Right forelimb (tissue), 1 donor: ENCODE results near the gene DNAJC5.

Experiments
- DNase-seq: peaks from one replicate; pipeline ENCODE4 v3.0.0-alpha.2; 2018

The DNAJC5 gene

DNA sequence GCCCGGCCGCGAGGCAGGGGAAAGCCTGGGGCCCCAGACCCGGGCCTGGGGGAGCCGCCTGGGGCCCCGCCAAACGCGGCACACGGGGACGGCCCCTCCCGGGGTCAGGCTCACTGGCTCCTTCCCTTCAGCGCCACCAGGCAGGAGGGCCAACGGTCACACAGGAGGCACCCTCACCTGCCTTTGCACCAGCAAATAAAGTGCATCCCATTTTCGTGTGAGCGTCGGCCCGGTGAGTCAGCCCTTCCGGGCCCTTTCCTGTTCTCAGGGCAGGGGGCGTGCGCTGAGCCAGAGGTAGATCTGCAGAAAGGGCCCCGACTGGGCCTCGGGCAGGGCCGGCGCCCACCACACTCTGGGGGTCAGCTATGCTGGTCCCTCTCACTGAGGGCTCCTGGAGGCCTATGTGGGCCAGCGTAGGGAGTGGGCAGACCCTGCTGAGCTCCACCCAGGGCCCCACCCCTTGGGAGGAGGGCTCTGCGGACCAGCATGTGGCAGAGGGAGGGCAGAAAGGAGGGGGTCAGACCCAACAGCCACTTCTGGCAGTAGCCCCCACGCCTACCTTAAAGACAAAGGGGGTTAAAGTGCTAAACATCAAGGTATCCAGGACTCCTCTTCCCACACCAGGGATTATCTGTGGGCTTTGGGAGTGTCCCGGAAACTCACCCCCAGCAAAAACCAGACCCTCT is 62.2 kb downstream of the DNAJC5 start:
- no peak for DNase-seq

DNA sequence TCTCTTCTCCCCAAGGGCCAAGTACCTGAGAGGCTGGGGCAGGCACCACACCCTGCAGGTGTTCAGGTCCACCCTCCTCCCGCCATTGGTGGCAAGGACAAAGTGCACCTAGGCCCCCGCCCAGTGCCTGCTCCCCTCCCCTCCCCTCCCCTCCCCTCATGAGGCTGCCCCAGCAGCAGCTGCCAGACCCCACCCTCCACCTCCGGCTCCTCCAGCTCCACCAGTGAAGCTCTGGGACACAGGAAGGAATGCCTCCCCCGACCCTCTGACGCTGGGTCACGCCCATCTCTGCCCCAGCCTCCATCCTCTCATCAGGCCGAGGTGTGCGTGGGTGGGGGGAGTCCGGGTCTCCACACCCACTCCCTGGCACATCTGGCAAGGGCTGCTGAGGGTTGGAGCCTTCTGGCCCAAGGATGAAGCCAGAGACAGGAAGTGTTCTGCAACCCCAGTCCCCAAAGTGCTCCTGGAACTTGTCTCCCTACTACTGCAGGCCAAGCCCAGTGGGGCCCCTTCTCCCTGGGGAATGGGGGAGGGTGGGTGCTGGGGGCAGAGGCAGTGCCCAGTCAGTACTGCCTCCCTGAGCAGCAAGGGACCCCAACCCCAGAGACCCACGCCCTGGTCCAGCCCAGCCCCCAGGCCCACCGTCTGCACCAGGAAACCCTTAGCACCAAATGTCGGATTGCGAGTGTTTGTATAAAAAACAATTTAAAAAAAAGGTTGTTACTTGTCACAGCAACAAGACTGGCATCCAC is 62.9 kb downstream of the DNAJC5 start:
- no peak for DNase-seq

DNA sequence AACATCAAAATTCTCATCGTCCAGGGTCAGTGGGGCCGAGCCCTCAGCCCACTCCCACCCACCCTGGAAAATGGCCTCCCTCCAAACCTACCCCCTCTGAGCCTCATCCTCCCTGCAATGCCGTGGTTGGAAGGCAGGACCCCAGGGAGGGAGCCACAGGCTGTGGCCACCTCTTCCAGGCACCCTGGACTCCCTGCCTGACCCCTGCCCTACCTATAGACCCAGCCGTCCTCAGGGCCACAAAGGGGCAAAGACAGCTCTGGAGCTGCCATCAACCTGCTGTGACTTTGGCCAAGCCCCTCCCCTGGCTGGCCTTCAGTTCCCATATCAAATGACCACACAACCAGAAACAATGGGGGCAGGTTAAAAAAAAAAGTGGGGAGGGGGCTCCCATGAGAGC is 63.5 kb downstream of the DNAJC5 start:
- DNase-seq: no peak

DNA sequence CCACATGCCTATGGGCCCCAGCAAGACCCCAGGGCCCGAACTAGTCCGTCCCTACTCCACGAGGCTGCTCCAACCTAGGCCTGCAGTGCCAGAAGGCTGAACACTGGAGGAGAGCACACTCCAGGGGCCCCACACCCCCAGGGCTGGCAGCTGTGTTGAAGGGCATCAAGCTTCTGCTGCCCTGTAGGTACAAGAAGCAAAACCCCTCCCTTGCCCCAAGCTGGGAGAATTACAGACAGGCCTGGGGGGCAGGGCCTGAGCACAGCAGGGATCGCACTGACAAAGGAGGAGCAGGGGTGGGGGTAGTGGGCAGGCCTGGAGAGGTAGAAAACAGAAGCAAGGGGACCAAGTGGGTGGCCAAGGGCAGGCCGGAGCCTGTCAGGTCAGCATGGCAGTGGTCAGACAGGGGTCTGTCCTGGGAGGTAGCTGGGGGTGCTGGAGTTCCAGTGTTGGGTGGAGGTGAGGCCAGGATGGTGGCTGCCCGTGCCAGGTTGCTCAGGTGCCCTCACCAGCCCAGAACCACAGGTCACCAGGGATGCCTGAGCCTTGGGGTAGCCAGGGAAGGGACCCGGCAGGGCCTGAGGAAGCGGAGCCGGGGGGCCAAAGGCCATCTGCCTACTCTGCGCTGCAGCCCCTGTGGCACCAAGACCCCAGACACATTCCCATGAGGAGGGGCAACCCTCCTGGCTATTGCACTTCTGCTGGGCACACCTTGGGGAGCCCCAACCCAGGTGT is 64.2 kb downstream of the DNAJC5 start:
- no peak for DNase-seq

DNA sequence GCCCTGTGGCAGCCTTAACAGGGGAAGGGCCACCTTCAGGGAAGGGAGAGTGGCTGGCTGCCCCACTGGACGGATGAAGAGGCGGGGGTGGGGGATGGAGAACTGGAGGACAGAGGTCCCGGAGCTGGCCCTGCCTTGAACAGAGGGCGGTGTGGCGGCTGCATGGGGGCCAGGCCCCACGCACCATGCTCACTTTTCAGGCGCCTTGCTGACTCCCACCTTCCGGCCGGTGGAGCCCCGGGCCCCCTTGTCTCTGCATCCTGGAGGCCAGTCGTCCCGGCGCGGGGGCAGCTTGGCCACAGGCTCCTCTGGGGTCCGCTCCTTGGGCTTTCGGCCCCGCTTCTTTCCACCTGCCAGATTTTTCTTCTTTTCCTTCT is 64.8 kb downstream of the DNAJC5 start:
- DNase-seq: no peak

DNA sequence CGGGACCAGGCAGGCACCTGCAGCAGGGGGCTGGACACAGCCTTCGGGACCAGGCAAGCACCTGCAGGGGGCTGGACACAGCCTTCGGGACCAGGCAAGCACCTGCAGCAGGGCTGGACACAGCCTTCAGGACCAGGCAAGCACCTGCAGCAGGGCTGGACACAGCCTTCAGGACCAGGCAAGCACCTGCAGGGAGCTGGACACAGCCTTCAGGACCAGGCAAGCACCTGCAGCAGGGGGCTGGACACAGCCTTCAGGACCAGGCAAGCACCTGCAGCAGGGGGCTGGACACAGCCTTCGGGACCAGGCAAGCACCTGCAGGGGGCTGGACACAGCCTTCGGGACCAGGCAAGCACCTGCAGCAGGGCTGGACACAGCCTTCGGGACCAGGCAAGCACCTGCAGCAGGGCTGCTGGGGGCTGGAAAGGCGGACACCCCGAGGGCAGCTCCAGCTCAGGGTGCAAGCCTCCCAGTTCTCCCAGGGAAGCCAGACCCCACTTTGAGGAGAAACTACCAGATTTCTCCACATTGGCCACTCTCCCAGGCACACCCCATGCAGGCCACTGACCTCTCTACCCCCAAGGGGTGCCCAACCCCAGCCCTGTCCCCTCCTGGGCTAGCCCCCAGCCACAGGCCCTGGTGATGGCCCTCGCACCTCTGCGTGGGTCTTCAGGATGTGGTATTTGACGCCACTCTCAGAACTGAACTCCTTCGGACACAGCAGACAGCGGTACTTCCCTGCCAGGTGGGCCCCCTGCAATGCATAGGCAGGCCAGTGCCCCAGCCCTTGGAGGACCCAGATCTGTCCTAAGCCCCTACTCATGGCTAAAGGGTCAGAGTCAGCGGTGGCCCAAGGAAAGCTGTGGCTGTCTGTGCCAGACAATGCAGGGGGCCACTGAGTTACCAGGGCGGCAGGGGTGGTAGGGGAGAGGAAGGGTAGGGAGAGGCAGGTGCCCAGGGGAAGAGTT is 66.0 kb downstream of the DNAJC5 start:
- DNase-seq: peak; percentile 42

DNA sequence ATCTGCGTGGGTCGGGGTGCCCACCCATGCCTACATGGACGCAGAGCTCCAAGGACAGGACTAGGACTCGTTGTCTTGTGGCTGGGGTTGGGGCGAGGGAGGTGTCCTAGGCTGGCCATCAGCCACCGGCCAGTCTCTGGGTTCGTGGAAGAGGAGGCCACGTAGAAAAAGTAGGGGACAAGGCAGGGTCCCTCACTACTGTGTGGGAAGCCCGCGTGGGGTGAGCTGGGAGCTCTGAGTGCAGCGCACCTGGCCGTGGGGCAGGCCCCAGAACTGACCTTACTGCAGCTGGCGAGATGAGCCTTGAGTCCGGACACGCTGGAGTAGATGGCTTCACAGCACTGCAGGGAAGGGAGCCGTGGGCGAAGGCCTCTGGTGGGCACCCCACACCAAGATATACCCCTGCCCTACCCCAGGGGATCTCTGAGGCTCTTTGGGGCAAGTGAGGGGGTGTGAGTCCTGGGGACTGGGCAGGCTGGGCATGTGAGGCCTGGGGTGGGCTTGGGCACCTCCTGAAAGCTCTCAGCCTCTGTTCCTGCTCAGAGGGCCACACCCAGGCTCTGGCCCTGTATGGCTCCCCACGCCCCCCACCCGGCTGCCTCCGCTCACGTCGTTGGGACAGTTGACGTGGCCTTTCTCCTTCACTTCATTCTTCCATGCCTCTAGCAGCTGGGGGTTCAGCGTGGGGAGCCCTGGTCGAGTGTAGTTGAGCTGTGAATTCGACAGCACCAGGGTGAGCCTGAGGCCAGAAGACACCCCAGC is 66.9 kb downstream of the DNAJC5 start:
- no peak for DNase-seq

DNA sequence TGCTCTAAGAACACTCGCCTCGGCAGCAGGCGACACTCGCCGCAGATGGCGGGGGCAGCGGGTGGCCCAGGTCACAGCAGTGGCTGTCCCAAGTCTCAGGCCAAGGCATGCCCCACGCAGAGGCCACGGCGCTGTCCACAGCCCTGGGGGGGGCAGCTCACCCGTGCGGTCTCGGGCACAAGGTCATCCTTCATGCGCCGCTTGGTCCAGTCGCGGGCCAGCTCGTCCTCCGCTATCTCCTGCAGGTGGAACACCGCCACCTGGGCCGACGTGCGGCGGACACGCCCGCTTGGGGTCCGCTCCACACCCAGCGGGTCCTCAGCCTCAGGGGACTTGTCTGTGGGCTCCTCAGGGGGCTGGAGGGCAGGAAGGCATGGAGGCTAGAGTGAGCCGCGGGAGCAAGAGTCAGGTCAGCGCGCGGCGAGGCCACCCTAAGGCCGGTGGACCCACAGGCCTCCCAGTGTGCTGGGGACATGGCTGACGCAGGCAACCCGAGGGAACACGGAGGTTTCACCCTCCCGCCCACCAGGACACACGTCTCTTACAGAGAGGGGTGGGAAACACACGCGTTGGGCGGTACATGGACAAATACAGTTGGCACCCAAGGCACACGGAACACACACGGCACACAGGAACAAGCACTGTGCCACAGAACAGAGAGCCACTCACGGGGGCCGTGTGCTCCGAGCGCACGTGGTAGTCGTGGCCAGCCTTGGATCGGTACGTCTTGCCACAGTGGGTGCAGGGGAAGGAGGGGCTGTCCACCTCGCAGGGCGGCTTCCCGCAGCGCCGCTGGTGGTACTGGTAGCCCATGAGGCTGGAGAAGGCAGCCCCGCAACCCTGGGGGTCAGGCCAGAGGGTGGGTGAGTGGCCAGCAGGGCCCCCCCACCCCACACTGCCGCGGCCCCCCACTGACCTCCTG is 67.8 kb downstream of the DNAJC5 start:
- DNase-seq: no peak

DNA sequence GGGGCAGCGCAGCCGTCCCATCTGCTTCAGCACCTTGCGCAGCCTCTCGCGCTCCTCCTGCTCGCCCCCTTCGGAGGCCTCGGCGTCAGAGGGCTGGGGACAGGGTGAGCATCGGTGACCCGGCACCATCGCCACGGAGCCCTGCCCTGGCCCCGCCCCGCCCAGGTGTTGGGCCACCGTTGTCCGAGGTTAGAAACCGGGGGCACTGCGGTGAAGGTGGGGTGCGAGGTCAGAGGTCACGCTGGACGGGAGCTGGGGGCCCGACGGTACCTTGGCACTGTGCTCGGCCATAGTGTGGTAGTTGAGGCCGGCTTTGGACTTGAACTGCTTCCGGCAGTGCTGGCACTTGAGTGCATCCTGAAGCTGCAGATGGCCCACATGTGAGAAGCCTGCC is 68.4 kb downstream of the DNAJC5 start:
- DNase-seq: no peak

DNA sequence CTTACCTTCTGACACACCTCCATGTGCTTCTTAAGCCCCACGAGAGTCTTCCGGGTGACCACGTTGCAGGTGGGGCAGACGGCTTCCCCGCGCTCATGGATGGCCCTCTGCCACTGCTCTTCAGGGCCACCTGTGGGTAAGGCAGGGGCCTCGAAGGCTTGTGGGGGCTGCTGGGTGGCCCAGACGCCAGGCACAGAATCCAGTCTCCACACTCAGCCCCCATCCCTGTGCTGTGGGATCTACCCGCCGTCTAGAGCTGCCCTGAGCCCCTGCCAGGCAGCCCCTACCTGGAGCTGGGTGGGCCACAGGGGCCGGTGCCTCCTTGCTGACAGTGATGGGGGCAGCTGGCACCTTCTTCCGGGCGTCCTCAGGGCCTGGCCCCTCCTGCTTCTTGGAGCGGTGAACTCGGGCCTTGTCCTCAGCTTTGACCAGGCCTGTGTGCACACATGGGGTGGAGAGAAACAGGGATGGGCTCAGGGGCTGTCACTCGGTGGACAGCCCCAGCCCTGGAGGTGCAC is 68.9 kb downstream of the DNAJC5 start:
- DNase-seq: no peak

DNA sequence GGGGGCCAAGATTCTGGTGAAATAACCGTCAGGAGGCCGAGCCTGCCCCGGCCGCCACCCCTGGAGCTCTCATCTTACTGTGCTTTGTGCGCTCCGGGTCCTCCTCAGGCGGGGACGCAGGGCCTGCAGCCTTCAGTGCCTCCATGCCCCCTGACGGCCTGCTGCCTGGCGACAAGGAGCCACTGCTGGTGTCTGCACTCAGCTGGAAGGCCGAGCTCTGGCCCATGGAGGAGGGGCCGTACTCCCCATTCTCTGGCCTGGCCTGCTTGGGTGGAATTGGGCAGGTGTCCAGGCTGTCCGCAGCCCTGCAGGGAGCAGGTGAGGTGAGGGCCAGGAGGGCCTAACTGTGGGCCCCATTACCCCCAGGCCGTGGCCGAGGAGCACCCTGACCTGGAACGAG is 69.5 kb downstream of the DNAJC5 start:
- DNase-seq: peak; percentile 38

DNA sequence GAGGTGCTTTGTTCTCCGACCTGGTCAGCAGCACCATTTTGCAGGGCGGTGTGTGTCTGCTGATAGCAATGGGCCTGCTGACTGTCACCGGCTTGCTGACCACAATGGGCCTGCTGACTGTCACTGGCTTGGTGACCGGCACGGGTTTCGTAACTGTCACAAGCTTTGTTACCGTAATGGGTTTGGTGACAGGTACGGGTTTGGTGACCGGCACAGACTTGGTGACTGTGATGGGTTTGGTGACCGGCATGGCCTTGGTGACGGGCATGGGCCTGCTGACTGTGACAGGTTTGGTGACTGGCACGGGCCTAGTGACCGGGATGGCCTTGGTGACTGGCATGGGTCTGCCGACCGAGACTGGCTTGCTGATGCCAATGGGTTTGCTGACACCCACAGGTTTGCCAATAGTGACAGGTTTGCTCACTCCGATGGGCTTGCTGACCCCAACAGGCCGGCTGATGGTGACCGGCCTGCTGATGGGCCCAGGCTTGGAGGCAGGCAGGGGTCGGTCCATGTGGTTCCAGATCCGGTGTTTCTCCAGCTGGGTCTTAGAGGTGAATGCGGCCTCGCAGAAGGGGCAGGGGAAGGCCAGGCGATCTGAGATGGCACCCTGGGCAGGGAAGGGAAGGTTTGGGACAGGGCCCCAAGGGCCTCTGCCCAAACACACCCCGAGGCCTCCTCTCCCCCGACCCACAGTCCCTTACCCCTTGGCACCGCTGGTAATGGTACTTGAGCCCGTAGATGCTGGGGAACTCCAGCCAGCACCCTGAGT is 71.4 kb downstream of the DNAJC5 start:
- peak; percentile 38 for DNase-seq

DNA sequence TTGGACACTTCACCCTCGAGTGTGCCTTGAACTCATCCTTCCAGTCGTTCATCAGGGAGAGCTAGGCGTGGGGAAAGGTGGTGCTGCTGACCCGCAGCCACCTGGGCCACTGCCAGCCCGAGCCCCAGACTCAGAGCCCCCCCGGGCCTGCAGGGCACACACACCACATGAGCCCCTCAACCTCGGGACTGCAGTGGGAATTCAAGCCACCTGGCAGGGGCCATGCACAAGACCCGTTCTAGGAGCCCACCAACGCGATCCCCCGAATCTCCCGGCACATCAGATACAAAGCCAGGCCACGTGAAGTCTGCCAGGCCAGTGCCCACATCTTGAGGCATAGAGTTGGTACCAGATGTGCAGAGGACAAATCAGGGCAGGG is 72.0 kb downstream of the DNAJC5 start:
- DNase-seq: peak; percentile 35

DNA sequence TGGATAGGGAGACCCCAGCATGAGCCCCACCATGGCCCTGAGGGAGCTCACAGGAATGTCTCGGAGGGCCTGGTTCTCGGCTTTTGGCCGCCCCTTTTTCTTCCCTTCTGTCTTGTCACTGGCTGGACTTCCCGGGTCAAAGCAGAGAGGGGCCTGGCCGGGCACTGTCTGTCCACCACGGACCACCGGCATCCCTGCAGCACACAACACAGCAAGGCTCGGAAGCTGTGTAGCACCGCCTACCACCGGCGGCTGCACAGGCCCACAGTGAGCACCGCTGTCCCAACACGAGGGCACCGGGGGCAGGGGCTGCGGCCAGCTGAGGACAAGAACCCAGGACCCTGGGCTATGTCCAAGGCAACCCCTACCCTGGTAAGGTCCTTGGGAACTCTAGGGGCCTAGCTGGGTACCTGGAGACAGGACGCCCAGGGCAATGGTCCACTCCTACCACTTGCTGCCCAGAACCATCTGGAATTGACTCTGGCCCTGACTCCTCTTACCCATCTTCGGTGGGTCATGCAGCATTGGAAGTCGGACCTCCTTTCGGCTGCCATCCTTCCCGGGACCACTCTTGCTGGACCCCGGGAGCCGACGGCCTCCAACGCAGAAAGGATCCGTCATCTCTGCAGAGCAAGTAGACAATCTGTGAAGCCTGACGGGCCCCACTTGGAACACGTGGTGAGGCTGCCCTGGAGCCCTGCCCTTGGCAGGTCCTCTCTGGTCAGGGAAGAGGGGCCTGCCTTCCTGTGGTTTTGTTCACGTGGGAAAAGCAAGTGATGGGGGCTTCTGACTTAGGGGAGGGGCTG is 72.6 kb downstream of the DNAJC5 start:
- DNase-seq: peak; percentile 39

DNA sequence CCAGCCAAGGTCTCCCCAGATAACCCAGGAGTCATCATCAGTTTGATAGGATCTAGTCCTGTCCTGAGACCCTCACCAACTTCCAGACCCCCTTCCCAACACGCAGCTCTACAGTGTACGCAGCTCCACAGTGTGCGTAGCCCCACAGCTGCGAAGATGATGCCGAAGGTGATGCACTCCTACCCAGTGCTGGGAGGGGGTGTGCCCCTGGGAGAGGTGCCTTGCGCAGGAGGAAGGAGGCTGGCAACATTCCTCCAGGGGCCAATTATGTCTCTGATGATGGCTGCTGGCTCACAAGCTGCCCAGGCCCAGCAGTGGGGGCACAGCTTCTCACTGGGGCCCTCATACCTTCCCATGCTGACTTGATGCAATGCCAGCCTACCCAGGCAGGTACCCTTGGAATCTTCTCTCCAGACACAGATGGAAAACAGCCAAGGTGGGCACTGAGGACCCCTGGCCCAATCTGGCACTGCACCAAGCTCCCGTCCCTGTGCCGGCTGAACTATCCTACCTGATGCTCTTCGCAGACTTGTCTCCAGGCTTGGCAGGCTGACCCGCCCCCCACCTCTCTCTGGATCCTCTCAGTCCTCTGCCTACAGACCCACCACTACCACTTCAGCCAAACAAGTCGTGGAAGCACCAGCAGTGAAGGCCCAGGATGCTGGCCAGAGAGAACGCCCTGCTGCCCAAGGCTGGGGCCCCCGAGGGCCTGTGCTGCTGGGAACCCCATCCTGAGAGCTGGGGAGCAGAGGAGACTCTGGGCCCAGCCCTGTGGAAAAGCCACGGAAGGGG is 73.4 kb downstream of the DNAJC5 start:
- peak; percentile 42 for DNase-seq

DNA sequence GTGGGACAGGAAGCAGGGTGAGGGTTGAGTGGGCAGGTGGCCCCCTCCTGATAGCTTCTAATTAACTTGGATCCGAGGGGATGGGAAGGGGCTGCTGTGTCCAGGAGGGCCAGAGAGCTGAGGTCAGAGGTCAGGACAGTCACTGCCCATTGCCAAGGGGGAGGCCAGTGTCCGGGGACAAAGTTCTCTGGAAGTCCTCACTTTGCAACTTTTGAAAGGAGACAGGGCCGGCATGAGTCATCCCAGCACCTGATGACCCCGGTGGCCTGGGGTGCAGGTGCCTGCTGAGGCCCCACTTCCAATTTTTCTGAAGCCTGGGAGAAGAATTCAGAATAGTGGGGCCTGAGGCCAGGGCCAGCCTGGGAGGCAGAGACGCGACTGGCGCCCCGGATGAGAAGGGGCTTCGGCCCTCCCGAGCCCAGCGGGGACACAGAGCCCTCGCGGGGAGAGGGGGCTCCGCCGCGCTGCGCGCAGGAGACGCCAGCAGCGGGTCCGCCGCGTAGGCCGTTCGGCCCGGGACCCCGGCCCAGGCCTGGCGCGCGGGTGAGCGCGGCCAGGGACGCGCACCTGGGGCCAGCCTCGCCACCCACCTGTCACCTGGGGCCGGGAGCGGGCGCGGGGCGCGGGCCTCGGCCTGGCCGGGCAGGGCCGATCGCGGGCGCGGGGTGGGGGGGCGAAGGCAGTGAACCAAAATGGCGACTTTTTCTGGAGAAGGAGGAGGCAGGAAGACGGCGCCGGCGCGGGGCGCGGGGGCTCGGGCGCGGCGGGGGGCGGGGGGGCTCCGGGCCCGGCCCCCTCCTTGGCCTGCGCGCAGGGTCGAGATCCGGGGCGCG is 74.2 kb downstream of the DNAJC5 start:
- no peak for DNase-seq
